GM23338 (cell line): ENCODE measurements around the gene SRSF1. TPM values are rescaled to one million over a fixed set of nuclear protein-coding genes. Genes with fewer than 3 reads are reported as not detected.

ENCODE experiments used
- ATAC-seq: fragments of 200-7000 bp; cut with Tn5 transposase; 3 replicates; pipeline ENCODE4 v1.9.1; 2020
- DNase-seq: peaks from one replicate; pipeline ENCODE4 v3.0.0-alpha.2; 2015; ENCODE audit warnings: low spot score
- H2AFZ ChIP-seq: fragments of 200-600 bp; sonication (generic); 2 replicates; pipeline ENCODE4 v1.8.0; 2016; ENCODE audit warnings: antibody characterized with exemption, mild to moderate bottlenecking, moderate library complexity
- H3F3A ChIP-seq: fragments of 200-600 bp; sonication (generic); replicated peaks from 2 replicates; pipeline ENCODE4 v1.8.0; 2017; ENCODE audit warnings: antibody characterized with exemption, mixed run types, low read depth
- H3K27ac ChIP-seq: fragments of 200-600 bp; sonication (generic); 2 replicates; pipeline ENCODE4 v1.6.1; 2016; ENCODE audit warnings: low read depth
- H3K27me3 ChIP-seq: fragments of 200-600 bp; sonication (generic); 2 replicates; pipeline ENCODE4 v1.8.0; 2016; ENCODE audit warnings: mild to moderate bottlenecking, mixed run types, moderate library complexity; ENCODE audit not compliant: insufficient read depth
- H3K36me3 ChIP-seq: fragments of 200-600 bp; sonication (generic); 2 replicates; pipeline ENCODE4 v1.8.0; 2016; ENCODE audit warnings: mild to moderate bottlenecking; ENCODE audit not compliant: insufficient read depth
- H3K4me1 ChIP-seq: fragments of 200-600 bp; sonication (generic); 2 replicates; pipeline ENCODE4 v1.8.0; 2016; ENCODE audit warnings: mild to moderate bottlenecking, moderate library complexity; ENCODE audit not compliant: insufficient read depth
- H3K4me2 ChIP-seq: fragments of 200-600 bp; sonication (generic); 2 replicates; pipeline ENCODE4 v1.7.1; 2017; ENCODE audit warnings: mixed run types
- H3K4me3 ChIP-seq: fragments of 200-600 bp; sonication (generic); 2 replicates; pipeline ENCODE4 v1.6.1; 2016; ENCODE audit warnings: mixed run types
- H3K79me2 ChIP-seq: fragments of 200-600 bp; sonication (generic); replicated peaks from 2 replicates; pipeline ENCODE4 v1.8.0; 2017; ENCODE audit warnings: mild to moderate bottlenecking; ENCODE audit not compliant: insufficient read depth
- H3K9me2 ChIP-seq: fragments of 200-600 bp; sonication (generic); 2 replicates; pipeline ENCODE4 v1.8.0; 2017; ENCODE audit not compliant: insufficient read depth
- H4K20me1 ChIP-seq: fragments of 200-600 bp; sonication (generic); replicated peaks from 2 replicates; pipeline ENCODE4 v1.8.0; 2017; ENCODE audit warnings: mild to moderate bottlenecking; ENCODE audit not compliant: insufficient read depth
- H3K27ac Mint-ChIP-seq: 2 replicates; pipeline ENCODE4 v1.8.0; 2020; ENCODE audit warnings: inconsistent platforms, mild to moderate bottlenecking, moderate library complexity, mixed read lengths
- H3K27me3 Mint-ChIP-seq: 3 replicates; pipeline ENCODE4 v1.8.0; 2022; ENCODE audit warnings: low read depth, mild to moderate bottlenecking, moderate library complexity, mixed read lengths, inconsistent platforms; ENCODE audit not compliant: insufficient read depth, poor library complexity
- H3K36me3 Mint-ChIP-seq: 3 replicates; pipeline ENCODE4 v1.8.0; 2021; ENCODE audit warnings: low read depth, mild to moderate bottlenecking, inconsistent platforms, moderate library complexity, mixed read lengths
- H3K4me1 Mint-ChIP-seq: 3 replicates; pipeline ENCODE4 v1.8.0; 2020; ENCODE audit warnings: mild to moderate bottlenecking, inconsistent platforms, mixed read lengths
- H3K4me3 Mint-ChIP-seq: 3 replicates; pipeline ENCODE4 v1.8.0; 2021; ENCODE audit warnings: moderate library complexity, mild to moderate bottlenecking, inconsistent platforms, mixed read lengths
- H3K9me3 Mint-ChIP-seq: 3 replicates; pipeline ENCODE4 v1.8.0; 2020; ENCODE audit warnings: moderate library complexity, mild to moderate bottlenecking, inconsistent platforms, mixed read lengths
- CREB1 ChIP-seq: fragments of 250-450 bp; sonication (Bioruptor Pico); IDR thresholded peaks from 2 replicates; pipeline ENCODE4 v1.5.0; 2020; ENCODE audit warnings: low read depth, mild to moderate bottlenecking, moderate library complexity
- CTCF ChIP-seq, 2 experiments: fragments of 200-600 bp in 1 of 2; sonication (generic) in 1 of 2; conservative IDR thresholded peaks; 2 replicates each; pipeline versions ENCODE4 v1.5.1 to v1.6.1; 2016 to 2017; ENCODE audit warnings: antibody characterized with exemption in 2 of 2, low read depth in 2 of 2, mild to moderate bottlenecking in 2 of 2, moderate library complexity in 1 of 2
- EZH2 ChIP-seq: fragments of 200-600 bp; sonication (generic); IDR thresholded peaks from one replicate; pipeline ENCODE4 v1.8.0; 2017; ENCODE audit warnings: antibody characterized with exemption, mild to moderate bottlenecking, low read depth; ENCODE audit not compliant: unreplicated experiment
- EZH2phosphoT487 ChIP-seq: fragments of 200-600 bp; sonication (generic); IDR thresholded peaks from one replicate; pipeline ENCODE4 v1.8.1; 2018; ENCODE audit warnings: antibody characterized with exemption; ENCODE audit not compliant: unreplicated experiment
- JUNB ChIP-seq: IDR thresholded peaks from one replicate; pipeline ENCODE4 v1.6.1; 2016; ENCODE audit warnings: antibody characterized with exemption; ENCODE audit not compliant: unreplicated experiment
- NANOG ChIP-seq: IDR thresholded peaks from 2 replicates; pipeline ENCODE4 v1.6.1; 2016; ENCODE audit warnings: antibody characterized with exemption, borderline replicate concordance
- POLR2AphosphoS5 ChIP-seq: IDR thresholded peaks from 2 replicates; pipeline ENCODE4 v1.6.1; 2016; ENCODE audit warnings: antibody characterized with exemption, low read depth
- STAT1 ChIP-seq: IDR thresholded peaks from one replicate; pipeline ENCODE4 v1.6.1; 2016; ENCODE audit warnings: antibody characterized with exemption; ENCODE audit not compliant: unreplicated experiment
- ZNF114 ChIP-seq: fragments of 250-450 bp; sonication (Bioruptor Pico); IDR thresholded peaks from 2 replicates; pipeline ENCODE4 v1.5.0; 2020; ENCODE audit warnings: mild to moderate bottlenecking, moderate library complexity
- ZNF331 ChIP-seq: fragments of 250-450 bp; sonication (Bioruptor Pico); IDR thresholded peaks from 2 replicates; pipeline ENCODE4 v1.5.0; 2020; ENCODE audit warnings: low read depth, mild to moderate bottlenecking, moderate library complexity
- polyA plus RNA-seq: library from polyadenylated mRNA; unstranded; fragments of >200 nt; fragmentation: Nextera tagmentation; extraction: Ambion mirVana; gene quantifications from 2 replicates; pipeline ENCODE4 v1.2.1, GENCODE V29; 2016
- total RNA-seq: library from RNA; depleted of rRNA; stranded (reverse); fragments of >200 nt; shearing (Covaris generic); gene quantifications from 2 replicates; pipeline ENCODE4 v1.2.3, GENCODE V29; 2014
- TF ChIP-seq, protein P1 (sequence below): IDR thresholded peaks from 2 replicates; pipeline ENCODE4 v1.6.1; 2016; ENCODE audit warnings: antibody characterized with exemption
- TF ChIP-seq, protein P2 (sequence below): IDR thresholded peaks from one replicate; pipeline ENCODE4 v1.6.1; 2018; ENCODE audit warnings: antibody characterized with exemption; ENCODE audit not compliant: unreplicated experiment
- TF ChIP-seq, protein P3 (sequence below): fragments of 250-450 bp; sonication (Bioruptor Pico); IDR thresholded peaks from 2 replicates; pipeline ENCODE4 v1.5.0; 2020; ENCODE audit warnings: mild to moderate bottlenecking, moderate library complexity

Gene SRSF1
- total and polyA plus RNA-seq, 2 experiments from 2014 or later = 413 to 584 TPM

DNA sequence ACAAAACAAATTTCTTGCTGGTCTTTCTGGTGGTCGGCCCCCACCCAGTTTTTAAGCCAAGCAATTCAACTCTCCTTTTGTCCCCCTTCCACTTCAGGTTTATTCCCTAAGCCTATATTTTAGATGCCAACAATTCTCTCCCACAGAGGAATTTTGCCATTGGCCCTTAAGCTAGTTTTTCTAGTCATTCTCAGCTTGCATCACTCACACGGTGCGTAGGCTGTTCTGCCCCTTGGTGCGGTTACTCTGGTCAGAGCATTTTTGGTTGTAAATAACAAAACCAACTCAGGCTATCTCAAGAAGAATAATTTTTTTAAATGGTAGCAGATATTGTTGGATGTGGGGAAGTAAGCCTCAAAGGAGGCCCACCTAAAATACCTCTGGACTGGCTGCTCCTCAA lies 42.5 kb upstream of the SRSF1 start:
- Histone ChIP-seq H2AFZ (no peak overlapping the region), H3K27me3 (no peaks in the 10 kb centered on the region), H3K79me2 (no peaks in the 10 kb centered on the region), H3K36me3 (no peaks in the 10 kb centered on the region), H3K4me1 (peaks cover 6% of the 10 kb centered on the region), H3K4me3 (no peak overlapping the region), H4K20me1 (no peaks in the 10 kb centered on the region), H3K4me2 (no peak overlapping the region), H3K27ac (no peak overlapping the region), H3F3A (0 out of 2 replicates have a peak, but pooled peaks cover 8% of the 10 kb centered on the region), H3K9me2 (no peaks in the 10 kb centered on the region)
- Mint-ChIP-seq H3K4me1 (peaks cover 11% of the 10 kb centered on the region), H3K27ac (no peak overlapping the region), H3K4me3 (no peak overlapping the region), H3K36me3 (no peaks in the 10 kb centered on the region), H3K9me3 (no peaks in the 10 kb centered on the region), H3K27me3 (no peaks in the 10 kb centered on the region)
- ATAC-seq = no peak
- no peak for DNase-seq
- no peak for TF ChIP-seq EZH2phosphoT487
- TF ChIP-seq CREB1 (CRISPR knock-in tag) = no peak
- TF ChIP-seq, protein P1, sequence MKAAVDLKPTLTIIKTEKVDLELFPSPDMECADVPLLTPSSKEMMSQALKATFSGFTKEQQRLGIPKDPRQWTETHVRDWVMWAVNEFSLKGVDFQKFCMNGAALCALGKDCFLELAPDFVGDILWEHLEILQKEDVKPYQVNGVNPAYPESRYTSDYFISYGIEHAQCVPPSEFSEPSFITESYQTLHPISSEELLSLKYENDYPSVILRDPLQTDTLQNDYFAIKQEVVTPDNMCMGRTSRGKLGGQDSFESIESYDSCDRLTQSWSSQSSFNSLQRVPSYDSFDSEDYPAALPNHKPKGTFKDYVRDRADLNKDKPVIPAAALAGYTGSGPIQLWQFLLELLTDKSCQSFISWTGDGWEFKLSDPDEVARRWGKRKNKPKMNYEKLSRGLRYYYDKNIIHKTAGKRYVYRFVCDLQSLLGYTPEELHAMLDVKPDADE = no peak
- TF ChIP-seq JUNB = no peak
- no peak for TF ChIP-seq STAT1
- no peak for TF ChIP-seq EZH2
- no peak for TF ChIP-seq ZNF114 (CRISPR knock-in tag)
- TF ChIP-seq ZNF331 (CRISPR knock-in tag) = no peak
- TF ChIP-seq NANOG = no peak
- no peak for TF ChIP-seq POLR2AphosphoS5
- TF ChIP-seq, protein P2, sequence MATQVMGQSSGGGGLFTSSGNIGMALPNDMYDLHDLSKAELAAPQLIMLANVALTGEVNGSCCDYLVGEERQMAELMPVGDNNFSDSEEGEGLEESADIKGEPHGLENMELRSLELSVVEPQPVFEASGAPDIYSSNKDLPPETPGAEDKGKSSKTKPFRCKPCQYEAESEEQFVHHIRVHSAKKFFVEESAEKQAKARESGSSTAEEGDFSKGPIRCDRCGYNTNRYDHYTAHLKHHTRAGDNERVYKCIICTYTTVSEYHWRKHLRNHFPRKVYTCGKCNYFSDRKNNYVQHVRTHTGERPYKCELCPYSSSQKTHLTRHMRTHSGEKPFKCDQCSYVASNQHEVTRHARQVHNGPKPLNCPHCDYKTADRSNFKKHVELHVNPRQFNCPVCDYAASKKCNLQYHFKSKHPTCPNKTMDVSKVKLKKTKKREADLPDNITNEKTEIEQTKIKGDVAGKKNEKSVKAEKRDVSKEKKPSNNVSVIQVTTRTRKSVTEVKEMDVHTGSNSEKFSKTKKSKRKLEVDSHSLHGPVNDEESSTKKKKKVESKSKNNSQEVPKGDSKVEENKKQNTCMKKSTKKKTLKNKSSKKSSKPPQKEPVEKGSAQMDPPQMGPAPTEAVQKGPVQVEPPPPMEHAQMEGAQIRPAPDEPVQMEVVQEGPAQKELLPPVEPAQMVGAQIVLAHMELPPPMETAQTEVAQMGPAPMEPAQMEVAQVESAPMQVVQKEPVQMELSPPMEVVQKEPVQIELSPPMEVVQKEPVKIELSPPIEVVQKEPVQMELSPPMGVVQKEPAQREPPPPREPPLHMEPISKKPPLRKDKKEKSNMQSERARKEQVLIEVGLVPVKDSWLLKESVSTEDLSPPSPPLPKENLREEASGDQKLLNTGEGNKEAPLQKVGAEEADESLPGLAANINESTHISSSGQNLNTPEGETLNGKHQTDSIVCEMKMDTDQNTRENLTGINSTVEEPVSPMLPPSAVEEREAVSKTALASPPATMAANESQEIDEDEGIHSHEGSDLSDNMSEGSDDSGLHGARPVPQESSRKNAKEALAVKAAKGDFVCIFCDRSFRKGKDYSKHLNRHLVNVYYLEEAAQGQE = no peak
- TF ChIP-seq, protein P3, sequence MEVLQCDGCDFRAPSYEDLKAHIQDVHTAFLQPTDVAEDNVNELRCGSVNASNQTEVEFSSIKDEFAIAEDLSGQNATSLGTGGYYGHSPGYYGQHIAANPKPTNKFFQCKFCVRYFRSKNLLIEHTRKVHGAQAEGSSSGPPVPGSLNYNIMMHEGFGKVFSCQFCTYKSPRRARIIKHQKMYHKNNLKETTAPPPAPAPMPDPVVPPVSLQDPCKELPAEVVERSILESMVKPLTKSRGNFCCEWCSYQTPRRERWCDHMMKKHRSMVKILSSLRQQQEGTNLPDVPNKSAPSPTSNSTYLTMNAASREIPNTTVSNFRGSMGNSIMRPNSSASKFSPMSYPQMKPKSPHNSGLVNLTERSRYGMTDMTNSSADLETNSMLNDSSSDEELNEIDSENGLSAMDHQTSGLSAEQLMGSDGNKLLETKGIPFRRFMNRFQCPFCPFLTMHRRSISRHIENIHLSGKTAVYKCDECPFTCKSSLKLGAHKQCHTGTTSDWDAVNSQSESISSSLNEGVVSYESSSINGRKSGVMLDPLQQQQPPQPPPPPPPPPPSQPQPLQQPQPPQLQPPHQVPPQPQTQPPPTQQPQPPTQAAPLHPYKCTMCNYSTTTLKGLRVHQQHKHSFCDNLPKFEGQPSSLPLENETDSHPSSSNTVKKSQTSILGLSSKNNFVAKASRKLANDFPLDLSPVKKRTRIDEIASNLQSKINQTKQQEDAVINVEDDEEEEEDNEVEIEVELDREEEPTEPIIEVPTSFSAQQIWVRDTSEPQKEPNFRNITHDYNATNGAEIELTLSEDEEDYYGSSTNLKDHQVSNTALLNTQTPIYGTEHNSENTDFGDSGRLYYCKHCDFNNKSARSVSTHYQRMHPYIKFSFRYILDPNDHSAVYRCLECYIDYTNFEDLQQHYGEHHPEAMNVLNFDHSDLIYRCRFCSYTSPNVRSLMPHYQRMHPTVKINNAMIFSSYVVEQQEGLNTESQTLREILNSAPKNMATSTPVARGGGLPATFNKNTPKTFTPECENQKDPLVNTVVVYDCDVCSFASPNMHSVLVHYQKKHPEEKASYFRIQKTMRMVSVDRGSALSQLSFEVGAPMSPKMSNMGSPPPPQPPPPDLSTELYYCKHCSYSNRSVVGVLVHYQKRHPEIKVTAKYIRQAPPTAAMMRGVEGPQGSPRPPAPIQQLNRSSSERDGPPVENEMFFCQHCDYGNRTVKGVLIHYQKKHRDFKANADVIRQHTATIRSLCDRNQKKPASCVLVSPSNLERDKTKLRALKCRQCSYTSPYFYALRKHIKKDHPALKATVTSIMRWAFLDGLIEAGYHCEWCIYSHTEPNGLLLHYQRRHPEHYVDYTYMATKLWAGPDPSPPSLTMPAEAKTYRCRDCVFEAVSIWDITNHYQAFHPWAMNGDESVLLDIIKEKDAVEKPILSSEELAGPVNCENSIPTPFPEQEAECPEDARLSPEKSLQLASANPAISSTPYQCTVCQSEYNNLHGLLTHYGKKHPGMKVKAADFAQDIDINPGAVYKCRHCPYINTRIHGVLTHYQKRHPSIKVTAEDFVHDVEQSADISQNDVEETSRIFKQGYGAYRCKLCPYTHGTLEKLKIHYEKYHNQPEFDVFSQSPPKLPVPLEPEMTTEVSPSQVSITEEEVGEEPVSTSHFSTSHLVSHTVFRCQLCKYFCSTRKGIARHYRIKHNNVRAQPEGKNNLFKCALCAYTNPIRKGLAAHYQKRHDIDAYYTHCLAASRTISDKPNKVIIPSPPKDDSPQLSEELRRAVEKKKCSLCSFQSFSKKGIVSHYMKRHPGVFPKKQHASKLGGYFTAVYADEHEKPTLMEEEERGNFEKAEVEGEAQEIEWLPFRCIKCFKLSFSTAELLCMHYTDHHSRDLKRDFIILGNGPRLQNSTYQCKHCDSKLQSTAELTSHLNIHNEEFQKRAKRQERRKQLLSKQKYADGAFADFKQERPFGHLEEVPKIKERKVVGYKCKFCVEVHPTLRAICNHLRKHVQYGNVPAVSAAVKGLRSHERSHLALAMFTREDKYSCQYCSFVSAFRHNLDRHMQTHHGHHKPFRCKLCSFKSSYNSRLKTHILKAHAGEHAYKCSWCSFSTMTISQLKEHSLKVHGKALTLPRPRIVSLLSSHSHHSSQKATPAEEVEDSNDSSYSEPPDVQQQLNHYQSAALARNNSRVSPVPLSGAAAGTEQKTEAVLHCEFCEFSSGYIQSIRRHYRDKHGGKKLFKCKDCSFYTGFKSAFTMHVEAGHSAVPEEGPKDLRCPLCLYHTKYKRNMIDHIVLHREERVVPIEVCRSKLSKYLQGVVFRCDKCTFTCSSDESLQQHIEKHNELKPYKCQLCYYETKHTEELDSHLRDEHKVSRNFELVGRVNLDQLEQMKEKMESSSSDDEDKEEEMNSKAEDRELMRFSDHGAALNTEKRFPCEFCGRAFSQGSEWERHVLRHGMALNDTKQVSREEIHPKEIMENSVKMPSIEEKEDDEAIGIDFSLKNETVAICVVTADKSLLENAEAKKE = no peak
- TF ChIP-seq CTCF (conservative IDR thresholded peaks at IDR 0.05; ENCODE audit: low read depth in 2 of 2) = no peak
